Erythroblast (primary cell): ENCODE data around the gene SCLT1.

ENCODE experiments used
- GATA1 ChIP-seq: IDR thresholded peaks from 2 replicates; pipeline ENCODE4 v1.6.1; 2011; ENCODE audit warnings: low read depth, mild to moderate bottlenecking, control low read depth, low read length, moderate library complexity
- POLR2A ChIP-seq: IDR thresholded peaks from 2 replicates; pipeline ENCODE4 v1.6.1; 2011; ENCODE audit warnings: mild to moderate bottlenecking, low read length

DNA sequence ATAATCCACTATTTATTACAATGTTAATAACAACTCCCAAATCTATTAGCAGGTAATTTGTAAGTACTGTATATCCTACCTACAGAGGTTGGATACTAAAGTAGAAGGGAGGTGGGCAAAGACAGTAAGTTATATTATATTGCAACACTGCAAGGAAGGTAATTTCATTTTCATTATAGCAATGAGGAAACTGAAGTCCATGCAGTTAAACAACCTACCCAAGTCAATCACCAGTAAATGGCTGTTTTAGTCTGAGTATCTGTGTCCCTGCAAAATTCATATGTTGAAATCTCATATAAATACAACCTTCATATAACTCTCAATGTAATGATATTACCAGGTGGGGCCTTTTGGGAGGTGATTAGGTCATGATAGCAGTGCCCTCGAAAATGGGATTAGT, 114.4 kb downstream of the SCLT1 start:
- no peak for TF ChIP-seq POLR2A
- no peak for TF ChIP-seq GATA1
